HPDE6-E6E7 (cell line): ENCODE data around the gene FSD1.
A peak's percentile ranks its signal among the peaks of the same experiment; 100 is the strongest.
"Not testable (repeated sequence)": the region's sequence is repeated elsewhere in the genome, so short reads cannot be mapped to it uniquely, and the experiment has no call there.

Source experiments
- DNase-seq: peaks from one replicate; pipeline ENCODE4 v3.0.0; 2011; ENCODE audit warnings: missing footprints; ENCODE audit errors: extremely low spot score

FSD1 gene

DNA sequence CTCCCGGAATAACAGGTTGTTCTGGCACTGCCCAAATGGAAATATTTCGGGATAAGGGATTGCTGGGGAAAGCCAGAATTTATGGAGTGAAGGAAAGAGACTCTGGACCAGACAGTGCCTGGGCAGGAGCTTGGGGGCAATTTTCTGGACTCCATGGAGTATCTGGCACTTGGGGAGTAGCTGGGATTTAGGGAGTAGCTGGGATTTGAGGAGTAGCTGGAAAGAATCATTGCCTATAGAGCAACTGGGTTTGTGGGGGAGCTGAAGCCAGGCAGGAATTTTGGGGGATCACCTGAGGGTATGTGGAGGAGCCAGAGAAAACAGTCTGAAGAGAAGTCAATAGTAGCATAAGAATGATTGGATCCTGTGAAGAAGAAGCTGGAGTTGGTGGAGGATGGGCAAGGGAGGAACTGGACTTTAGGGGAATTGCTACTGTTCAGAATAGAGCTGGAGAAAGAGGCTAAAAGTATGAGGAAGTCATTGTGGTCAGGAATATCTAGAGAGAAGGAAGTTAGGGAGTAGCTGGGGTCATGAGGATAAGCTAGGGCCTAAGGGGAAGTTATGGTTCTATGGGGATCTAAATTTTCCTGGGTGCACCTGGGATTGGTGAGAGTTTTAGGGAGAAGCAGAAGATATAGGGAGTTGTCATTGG, 14.8 kb downstream of the FSD1 start:
- no peak for DNase-seq

DNA sequence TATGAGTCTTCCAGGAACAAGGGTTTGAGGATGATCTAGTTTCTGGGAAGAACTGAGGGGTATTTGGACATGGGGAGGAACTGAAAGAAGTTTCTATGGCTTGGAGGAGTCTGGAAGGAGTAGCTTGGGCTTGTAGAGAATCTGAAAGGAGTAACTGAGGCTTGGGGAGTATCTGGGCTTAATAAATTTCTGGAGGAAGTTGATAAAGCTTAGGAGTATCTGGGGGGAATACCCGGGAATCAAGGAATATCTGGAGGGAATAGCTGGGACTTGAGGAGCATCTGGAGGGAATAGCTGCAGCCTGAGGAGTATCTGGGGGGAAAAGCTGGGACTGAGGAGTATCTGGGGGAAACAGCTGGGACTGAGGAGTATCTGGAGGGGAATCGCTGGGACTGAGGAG, 16.0 kb downstream of the FSD1 start:
- no peak for DNase-seq

DNA sequence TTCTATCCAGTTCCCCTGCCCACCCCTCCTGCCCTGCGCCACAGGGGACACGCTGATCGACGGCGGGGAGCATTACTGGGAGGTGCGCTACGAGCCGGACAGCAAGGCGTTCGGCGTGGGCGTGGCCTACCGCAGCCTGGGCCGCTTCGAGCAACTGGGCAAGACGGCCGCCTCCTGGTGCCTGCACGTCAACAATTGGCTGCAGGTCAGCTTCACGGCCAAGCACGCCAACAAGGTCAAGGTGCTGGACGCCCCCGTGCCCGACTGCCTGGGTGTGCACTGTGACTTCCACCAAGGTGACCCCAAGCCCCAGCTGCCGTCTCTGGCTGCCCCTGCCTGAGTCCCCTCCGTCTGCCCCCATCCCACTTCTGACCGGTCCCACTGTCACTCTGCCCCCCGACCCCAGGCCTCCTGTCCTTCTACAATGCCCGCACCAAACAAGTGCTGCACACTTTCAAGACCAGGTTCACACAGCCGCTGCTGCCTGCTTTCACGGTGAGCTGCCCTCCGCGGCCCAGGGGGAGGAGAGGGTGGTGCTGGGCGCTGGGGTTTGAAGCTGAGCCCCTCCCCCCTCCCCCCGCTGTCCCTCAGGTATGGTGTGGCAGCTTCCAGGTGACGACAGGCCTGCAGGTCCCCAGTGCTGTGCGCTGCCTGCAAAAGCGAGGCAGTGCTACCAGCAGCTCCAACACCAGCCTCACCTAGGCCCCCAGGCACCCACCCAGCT, 18.7 kb downstream of the FSD1 start:
- no peak for DNase-seq

DNA sequence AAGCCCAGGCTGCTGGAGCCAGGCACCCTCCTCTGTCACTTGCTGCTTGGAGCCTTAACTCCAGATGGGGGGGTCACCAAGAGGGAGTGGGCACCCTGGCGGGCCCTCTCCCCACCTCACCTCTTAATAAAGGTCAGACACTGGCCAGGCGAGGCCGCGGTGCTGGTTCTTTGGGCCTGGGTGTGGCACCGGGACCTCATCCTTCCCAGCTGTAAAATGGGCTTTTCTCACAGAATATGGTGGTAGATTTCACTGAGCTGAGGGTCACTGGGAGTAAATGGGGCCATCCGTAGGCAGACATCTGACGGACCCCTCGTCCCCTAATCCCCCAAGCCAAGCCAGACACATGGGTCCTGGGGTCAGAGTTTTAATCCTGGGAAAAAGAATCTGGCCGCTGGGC, 19.3 kb downstream of the FSD1 start:
- DNase-seq, result no peak

DNA sequence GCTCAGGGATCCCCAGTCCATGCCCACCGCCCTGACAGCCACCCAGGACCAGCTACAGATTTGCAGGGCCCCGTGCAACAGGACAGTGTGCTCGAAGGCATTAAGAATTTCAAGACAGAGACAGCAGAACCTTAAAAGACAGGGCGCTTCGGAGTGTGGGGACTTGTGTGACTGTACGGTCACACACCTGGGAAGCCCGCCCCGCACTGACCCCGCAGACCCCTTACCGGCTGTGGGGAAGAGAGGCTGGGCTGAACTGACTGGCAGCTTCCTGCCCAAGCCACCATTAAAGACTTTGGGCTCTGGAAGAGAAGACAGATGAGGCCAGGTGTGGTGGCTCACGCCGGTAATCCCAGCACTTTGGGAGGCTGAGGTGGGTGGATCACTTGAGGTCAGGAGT, 19.8 kb downstream of the FSD1 start:
- no peak for DNase-seq

DNA sequence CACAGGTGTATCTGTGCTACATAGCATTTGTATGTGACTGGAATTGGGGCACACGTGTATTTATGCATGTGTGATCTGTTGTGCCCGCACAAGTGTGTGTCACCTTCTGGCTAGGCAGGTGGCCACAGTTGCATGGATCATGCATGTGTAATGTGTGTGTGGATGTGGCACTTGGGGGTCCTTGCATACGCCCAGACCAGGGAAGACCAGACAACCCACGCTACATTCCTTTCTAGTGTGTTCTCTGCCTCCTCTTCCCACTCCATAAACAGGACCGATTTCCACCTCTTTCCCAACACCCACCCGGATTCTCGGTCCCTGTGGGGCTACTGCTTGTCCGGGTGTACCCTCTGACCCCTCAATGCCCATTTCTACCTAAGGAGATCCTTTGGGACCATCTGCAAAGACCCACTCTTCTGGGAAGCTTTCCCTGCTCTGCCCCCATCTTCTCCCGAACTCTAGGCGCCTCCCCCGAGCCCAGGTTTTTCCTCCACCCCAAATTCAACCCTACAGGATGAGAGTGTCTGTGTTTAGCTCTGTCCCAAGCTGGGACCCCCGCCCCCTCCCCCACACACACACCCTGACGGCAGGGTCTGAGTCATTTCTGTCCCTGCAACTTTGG, 21.9 kb downstream of the FSD1 start:
- DNase-seq, result no peak

DNA sequence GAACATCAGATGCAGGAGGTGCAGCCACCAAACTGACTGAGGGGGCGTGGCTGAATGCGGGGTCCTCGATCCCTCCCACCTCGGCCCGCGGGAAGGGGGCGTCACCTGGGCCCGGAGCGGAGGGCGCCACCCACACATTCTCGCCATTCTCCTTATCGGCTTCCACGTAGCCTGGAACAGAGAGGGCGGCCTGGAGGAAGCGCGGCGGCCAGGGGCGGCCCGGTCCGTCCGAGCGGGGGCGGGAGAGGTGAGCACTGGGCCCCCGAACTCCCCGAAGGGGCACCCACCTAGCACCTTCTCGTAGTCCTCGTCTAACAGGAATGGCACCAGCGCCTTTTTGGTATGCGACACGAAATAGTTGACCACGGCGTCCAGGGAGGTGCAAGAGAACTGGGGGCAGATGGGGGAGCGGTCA, 22.4 kb downstream of the FSD1 start:
- DNase-seq, result no peak

DNA sequence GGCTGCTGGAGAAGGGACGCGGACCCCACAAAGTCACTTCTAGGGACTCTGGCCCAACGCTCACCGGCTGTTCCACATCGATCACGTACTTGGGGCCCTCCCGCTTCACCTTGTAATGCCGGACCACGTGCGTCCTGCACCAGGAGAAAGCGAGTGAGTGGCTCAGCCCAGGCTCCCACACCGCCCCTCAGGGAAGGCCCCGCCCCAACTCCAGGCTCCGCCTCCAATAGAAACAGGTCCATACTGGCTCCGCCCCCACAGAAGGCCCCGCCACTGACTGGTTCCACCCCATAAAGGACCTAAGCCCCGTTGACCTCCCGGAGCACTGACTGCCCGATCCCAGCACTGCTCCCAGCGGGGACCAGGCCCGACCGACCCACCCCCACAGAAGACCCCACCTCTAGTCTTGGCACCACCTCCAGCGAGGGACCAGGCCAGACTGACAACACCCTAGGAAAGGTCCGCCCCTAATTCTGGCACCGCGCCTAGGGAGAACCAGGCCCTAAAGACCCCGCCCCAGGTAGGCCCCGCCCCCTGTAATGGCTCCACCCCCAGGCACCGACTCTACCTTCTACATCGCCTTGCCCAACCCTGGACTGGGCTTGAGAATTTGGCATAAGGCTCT, 23.0 kb downstream of the FSD1 start:
- no peak for DNase-seq

DNA sequence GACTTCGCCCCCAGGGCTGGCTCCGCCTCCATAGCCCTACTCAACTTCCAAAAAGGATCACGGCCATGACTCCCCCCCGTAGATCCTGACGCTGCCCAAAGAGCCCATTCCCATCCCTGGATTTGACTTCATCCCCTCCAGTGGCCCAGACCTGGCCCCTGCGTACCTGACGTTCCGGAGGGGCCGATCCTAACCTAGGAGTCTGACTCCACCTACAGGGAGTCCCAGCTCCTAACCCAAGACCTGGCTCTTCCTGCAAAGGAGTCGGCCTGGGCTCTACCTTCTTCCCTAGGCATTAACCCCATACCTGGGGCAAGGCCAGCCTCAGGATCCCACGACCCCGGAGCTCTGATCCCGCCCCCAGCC, 23.5 kb downstream of the FSD1 start:
- DNase-seq, result no peak

DNA sequence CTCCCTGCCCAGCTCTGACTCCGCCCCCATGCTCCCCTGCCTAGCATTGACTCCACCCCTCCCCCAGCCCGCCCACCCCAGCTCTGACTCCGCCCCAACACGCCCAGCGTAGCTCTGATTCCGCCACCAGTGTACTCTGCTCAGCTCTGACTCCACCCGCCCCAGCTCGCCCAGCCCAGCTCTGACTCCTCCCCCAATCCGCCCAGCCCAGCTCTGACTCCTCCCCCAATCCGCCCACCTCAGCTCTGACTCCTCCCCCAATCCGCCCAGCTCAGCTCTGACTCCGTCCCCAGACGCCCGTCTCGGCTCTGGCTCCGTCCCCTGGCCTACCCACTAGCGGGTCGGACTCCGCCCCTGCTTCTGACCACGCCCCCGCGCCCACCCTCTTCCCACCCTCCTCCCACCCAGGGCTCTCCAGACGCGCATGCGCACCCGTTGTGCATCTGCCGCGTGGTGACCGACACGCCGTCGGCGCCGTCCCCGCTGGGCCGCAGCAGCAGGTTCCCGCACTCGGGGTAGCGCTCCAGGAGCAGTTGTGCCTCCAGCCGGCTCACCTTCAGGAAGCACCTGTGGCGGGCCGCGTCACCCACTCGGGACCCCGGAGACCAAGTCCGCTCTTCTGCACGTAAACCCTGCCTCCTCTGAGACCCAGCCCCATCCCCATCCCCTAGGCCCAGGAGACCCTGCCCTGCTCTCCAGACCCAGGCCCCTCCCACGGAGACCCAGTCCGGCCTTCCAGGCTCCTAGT, 24.0 kb downstream of the FSD1 start:
- no peak for DNase-seq

DNA sequence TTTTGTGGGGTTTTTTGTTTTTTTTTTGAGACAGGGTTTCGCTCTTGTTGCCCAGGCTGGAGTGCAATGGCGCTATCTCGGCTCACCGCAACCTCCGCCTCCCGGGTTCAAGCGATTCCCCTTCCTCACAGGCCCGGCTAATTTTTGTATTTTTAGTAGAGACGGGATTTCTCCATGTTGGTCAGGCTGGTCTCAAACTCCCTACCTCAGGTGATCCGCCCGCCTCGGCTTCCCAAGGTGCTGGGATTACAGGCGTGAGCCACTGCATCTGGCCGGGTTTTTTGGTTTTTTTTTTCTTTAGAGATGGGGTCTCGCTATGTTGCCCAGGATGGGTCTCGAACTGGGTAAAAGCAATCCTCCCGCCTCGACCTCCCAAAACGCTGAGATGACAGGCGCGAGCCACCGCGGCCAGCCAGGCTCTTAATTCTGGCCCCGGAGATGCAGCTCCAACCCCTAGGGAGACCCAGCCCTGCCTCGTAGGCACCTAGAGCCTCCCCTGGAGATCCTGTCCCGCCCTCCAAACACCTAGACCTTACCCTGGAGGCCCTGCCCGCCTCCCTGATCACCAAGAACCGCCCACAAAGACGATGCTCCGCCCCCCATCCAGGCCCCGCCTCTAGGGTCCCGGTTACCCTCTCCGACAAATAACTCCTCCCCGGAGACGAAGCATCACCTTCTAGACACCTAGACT, 24.7 kb downstream of the FSD1 start:
- not testable (repeated sequence) for DNase-seq

DNA sequence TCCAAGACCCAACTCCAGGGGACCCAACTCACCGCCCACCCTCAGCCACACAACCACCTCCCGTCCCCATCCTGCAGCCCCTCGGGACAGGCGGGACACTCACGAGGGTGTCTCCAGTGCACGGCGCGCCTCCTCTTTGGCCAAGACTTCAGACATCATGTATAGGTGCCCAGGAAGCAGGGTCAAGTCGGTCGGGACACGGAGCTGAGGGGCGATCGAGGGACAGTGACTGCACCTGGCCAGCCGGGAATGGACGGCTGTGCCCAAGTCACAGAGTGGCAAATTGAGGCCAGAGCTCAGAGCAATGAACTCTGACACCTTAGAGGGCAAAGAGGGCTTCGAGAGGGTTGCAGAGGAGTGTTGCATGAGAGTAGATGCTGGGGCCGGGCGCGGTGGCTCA, 25.5 kb downstream of the FSD1 start:
- no peak for DNase-seq

DNA sequence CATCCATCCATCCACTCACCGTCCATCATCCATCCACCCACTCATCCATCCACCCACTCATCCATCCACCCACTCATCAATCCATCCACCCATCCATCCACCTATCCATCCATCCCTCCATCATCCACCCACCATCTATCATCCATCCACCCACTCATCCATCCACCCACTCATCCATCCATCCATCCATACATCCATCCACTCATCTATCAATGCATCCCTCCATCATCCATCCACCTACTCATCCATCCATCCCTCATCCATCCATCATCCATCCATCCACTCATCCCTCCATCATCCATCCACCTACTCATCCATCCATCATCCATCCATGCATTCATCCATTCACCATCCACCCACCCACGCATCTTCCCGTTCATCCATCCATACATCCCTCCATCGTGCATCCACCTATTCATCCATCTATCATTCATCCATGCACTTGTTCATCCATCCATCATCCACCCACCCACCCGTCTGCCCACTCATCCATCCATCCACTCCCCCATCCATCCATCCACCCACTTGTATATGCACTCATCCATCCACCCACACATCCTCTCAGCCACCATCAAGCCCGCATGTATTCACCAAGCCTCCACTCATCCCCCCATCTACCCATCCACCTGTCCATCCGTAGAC, 30.7 kb downstream of the FSD1 start:
- no peak for DNase-seq

DNA sequence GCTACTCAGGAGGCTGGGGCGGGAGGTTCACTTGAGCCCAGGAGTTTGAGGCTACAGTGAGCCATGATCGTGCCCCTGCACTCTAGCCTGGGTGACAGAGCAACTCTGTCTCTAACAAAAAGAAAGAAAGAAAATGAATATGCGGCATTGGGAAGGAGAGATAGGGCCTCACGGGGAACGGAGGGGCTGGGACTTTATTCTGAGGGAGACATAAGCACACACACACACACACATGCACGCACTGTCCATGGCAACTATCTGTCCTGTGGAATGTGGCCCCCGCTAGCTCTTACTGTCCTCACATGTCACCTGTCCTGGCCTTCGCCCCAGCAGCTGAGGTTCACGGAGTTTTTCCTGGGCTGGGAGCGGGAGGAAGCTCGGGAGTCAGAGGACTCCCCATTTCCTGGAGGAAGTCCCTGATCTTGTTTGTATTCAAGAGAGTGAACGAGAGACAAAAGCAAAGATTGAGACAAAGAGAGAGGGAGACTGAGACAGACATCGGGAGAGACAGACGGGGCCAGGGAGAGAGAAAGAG, 33.6 kb downstream of the FSD1 start:
- no peak for DNase-seq

DNA sequence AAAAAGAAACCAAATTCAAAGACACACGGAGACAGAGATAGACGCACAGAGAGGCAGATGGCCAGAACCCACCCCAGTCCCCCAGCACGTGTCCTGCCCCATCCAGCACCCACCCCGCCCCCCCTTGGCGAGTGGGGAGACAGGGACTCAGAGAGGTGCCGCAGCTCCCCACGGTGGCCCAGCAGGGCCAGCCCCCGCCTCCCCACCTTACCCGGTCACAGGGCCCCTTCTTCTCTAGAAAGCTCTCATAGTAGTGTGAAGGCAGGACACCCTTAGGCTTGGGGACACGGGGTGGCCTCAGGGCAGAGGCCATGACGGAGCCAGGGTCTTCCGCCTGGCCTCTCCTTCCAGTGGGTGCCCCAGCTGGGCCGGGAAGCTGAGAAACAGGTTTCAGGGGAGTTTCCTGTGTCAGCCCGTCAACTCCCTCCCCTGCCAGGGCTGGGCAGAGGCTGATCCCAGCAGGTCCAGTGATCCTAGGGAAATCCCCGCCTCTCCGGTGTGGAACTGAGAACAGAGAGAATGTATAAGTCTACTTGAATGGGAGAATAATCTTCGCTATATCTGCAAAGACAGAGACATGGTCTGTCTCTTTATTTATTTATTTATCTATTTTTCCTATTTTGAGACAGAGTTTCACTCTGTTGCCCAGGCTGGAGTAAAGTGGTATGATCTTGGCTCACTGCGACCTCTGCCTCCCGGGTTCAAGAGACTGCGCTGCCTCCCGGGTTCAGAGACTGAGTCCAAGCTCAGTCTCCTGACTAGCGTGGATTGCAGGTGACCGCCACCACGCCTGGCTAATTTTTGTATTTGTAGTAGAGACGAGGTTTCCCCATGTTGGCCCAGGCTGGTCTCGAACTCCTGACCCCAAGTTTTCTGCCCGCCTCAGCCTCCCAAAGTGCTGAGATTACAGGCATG, 34.3 kb downstream of the FSD1 start, which contains the start of gene STAP2:
Gene STAP2, minus strand, starts transcription at position 387 of the 915 bp plus-strand sequence. Its CDS starts 74 bp downstream, at position 313.
- DNase-seq, result peak; percentile 86

DNA sequence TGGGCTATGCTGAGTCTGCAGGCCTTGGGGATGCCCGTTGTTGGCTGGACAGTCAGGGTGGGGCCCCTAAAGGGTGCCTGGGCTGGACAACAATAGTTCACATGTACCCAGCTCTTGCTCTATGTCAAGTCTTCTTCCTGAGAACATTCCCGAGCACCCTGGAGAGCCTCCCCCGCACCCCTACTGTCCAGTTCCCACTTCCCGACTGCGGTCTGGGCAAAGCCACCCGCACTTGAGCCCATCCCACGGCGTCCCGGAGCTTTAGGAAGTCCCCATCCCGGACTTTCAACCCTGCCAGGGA, 37.9 kb downstream of the FSD1 start:
- DNase-seq, result no peak

DNA sequence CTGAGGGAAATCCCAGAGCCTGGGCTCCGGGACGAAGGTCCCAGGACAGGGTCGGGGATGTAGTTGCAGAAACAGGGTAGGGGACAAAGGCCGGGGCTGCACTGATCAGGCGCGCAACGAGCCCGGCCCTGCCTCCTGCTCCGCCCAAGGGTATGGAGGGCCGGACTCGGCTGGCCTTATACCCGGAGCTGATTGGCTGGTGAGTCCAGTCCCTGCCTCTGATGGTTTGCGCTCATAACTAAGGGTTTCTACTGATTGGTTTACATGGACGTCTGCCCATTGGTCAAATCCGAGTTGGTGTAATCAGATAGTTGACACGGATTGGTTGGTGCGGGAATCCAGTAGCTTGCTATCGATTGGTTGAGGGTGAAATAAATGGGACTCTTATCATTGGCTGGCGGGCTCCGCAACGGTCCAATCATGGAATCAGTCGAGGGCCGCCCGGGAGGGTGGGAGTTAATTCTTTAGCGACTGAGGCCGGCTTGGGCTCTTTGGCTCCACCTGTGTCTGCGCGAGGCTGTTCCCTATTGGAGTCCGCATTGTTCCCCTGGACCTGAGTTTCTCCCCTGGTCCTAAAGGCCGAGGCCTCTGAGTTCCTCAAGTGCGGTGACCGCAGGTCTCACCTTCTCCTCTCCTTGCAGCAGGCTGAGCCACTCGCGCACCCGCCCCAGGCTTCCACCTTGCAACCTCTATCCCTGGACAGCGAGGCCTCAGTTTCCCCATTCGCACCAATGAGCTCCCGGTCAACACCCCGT, 38.4 kb downstream of the FSD1 start:
- DNase-seq, result peak; percentile 95

DNA sequence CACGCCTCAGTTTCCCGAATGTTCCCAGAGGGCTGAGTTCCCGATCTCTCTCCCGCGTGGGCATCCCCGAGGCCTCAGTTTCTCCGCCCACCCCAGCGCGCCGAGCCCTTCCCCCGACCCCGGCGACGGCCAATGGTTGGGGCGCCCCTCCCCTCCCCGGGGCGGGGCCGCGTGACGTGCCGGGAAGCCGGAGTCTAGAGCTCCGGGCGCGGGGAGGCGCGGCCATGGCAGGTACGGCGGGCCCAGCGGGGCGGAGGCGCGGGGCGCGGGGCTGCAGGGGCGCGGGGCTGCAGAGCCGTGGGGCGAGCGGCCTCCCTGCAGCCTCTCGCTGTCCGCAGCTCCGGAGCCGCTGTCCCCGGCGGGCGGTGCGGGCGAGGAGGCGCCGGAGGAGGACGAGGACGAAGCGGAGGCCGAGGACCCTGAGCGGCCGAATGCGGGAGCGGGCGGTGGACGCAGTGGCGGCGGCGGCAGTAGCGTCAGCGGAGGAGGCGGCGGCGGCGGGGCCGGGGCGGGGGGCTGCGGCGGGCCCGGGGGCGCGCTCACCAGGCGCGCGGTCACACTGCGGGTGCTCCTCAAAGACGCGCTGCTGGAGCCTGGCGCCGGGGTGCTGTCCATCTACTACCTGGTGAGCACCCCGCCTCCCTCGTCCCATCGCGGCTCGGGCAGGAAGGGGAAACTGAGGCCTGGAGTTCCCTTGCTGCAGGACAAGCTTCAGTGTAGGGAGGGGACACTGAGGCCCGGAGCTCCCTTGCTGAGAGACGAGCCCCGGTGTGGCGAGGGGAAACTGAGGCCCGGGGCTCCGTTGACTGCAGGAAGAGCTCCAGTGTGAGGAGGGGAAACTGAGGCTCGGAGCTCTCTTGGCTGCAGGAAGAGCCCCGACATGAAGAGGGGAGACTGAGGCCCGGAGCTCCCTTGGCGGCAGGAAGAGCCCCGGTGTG, 39.2 kb downstream of the FSD1 start, which contains the start of gene MPND:
Gene MPND, plus strand, starts transcription at position 193 of the 938 bp plus-strand sequence. Its CDS starts 32 bp downstream, at position 225.
- DNase-seq, result peak; percentile 73
